ENCODE results near the gene TMEM229B. TPM values are rescaled to one million over a fixed set of nuclear protein-coding genes. Genes with fewer than 3 reads are reported as not detected.

TMEM229B gene
- total RNA-seq, 1 donor from 2014 or later: 1.4 TPM

- H3K36me3 ChIP-seq: no peaks in the 10 kb centered on the region
- intact Hi-C loops (cut with micrococcal nuclease): no loop called here
- no peaks in the 10 kb centered on the region for H3K9me3 ChIP-seq (replicated peaks)
- peaks cover 13% of the 10 kb centered on the region for H3K4me1 ChIP-seq
- H3K27ac ChIP-seq (replicated peaks): no peak overlapping the region
- no peaks in the 10 kb centered on the region for H3K27me3 ChIP-seq (ENCODE audit: low read depth)
- H3K4me3 ChIP-seq: no peak overlapping the region
- TF ChIP-seq CTCF (IDR thresholded peaks at IDR 0.05; ENCODE audit: borderline replicate concordance): no peak
- no peak for DNase-seq
Measured at GRCh38 chr14:67510121-67510520, 21.6 kb upstream of the TMEM229B start.

- Histone ChIP-seq H3K27ac (replicated peaks) (no peak overlapping the region), H3K9me3 (replicated peaks) (no peaks in the 10 kb centered on the region), H3K36me3 (no peaks in the 10 kb centered on the region), H3K4me1 (peaks cover 2% of the 10 kb centered on the region), H3K27me3 (ENCODE audit: low read depth) (no peaks in the 10 kb centered on the region), H3K4me3 (no peak overlapping the region)
- TF ChIP-seq CTCF (IDR thresholded peaks at IDR 0.05; ENCODE audit: borderline replicate concordance): no peak
- intact Hi-C loops (cut with micrococcal nuclease): no loop called here
- no peak for DNase-seq
Measured at GRCh38 chr14:67508956-67509355, 20.4 kb upstream of the TMEM229B start.

- TF ChIP-seq CTCF (IDR thresholded peaks at IDR 0.05; ENCODE audit: borderline replicate concordance): no peak
- H3K4me3 ChIP-seq: no peak overlapping the region
- H3K4me1 ChIP-seq: no peaks in the 10 kb centered on the region
- DNase-seq: no peak
- H3K36me3 ChIP-seq: no peaks in the 10 kb centered on the region
- H3K9me3 ChIP-seq (replicated peaks): no peaks in the 10 kb centered on the region
- no peak overlapping the region for H3K27ac ChIP-seq (replicated peaks)
- no peaks in the 10 kb centered on the region for H3K27me3 ChIP-seq (ENCODE audit: low read depth)
- intact Hi-C loops (cut with micrococcal nuclease): no loop called here
Measured at GRCh38 chr14:67505254-67505653, 16.7 kb upstream of the TMEM229B start.

- TF ChIP-seq CTCF (IDR thresholded peaks at IDR 0.05; ENCODE audit: borderline replicate concordance): no peak
- H3K27ac ChIP-seq (replicated peaks): no peak overlapping the region
Measured at GRCh38 chr14:67503331-67503730, 14.8 kb upstream of the TMEM229B start.

GRCh38 chr14:67502867-67503266 is 14.3 kb upstream of the TMEM229B start:
- Histone ChIP-seq H3K27me3 (ENCODE audit: low read depth) (no peaks in the 10 kb centered on the region), H3K9me3 (replicated peaks) (no peaks in the 10 kb centered on the region), H3K4me1 (no peaks in the 10 kb centered on the region), H3K36me3 (no peaks in the 10 kb centered on the region), H3K4me3 (no peak overlapping the region), H3K27ac (replicated peaks) (no peak overlapping the region)
- intact Hi-C loops (cut with micrococcal nuclease): no loop called here
- TF ChIP-seq CTCF (IDR thresholded peaks at IDR 0.05; ENCODE audit: borderline replicate concordance): no peak
- DNase-seq: no peak

More at GRCh38 chr14:67503331-67503730, 14.8 kb upstream of the TMEM229B start:
- intact Hi-C loops (cut with micrococcal nuclease): no loop called here
- no peak for DNase-seq
- no peaks in the 10 kb centered on the region for H3K9me3 ChIP-seq (replicated peaks)
- H3K4me1 ChIP-seq: no peaks in the 10 kb centered on the region
- H3K36me3 ChIP-seq: no peaks in the 10 kb centered on the region
- H3K4me3 ChIP-seq: no peak overlapping the region
- no peaks in the 10 kb centered on the region for H3K27me3 ChIP-seq (ENCODE audit: low read depth)

- no peaks in the 10 kb centered on the region for H3K27me3 ChIP-seq (ENCODE audit: low read depth)
- no peak overlapping the region for H3K27ac ChIP-seq (replicated peaks)
- H3K4me3 ChIP-seq: no peak overlapping the region
- no peak for TF ChIP-seq CTCF (IDR thresholded peaks at IDR 0.05; ENCODE audit: borderline replicate concordance)
- no peaks in the 10 kb centered on the region for H3K9me3 ChIP-seq (replicated peaks)
- intact Hi-C loops (cut with micrococcal nuclease): no loop called here
- no peaks in the 10 kb centered on the region for H3K4me1 ChIP-seq
- H3K36me3 ChIP-seq: no peaks in the 10 kb centered on the region
- DNase-seq: no peak
Measured at GRCh38 chr14:67501670-67502069, 13.1 kb upstream of the TMEM229B start.

Data from left ventricle myocardium inferior (tissue), 1 donor.